SU-DHL-6 (cell line): Measurements from ENCODE around the gene KLHL41.
"Not testable (repeated sequence)": the region's sequence is repeated elsewhere in the genome, so short reads cannot be mapped to it uniquely, and the experiment has no call there.

ENCODE experiments used
- H2AFZ ChIP-seq: fragments of 200-600 bp; sonication (generic); 2 replicates; pipeline ENCODE4 v1.6.1; 2014; ENCODE audit warnings: low read depth, mild to moderate bottlenecking, moderate library complexity, mixed read lengths, antibody characterized with exemption, low read length; ENCODE audit not compliant: severe bottlenecking
- H3F3A ChIP-seq: fragments of 200-600 bp; shearing (Covaris generic); 2 replicates; pipeline ENCODE4 v1.6.0; 2016; ENCODE audit warnings: antibody characterized with exemption, mild to moderate bottlenecking; ENCODE audit not compliant: insufficient read depth
- H3K27ac ChIP-seq: fragments of 200-600 bp; sonication (generic); 2 replicates; pipeline ENCODE4 v1.5.1; 2016; ENCODE audit warnings: low read depth, mild to moderate bottlenecking, low read length, moderate library complexity, mixed read lengths
- H3K27me3 ChIP-seq: fragments of 200-600 bp; sonication (generic), shearing (Covaris generic); 2 replicates; pipeline ENCODE4 v1.6.0; 2014; ENCODE audit warnings: mild to moderate bottlenecking, low read length
- H3K36me3 ChIP-seq: fragments of 200-600 bp; sonication (generic); 2 replicates; pipeline ENCODE4 v1.6.1; 2014; ENCODE audit warnings: mild to moderate bottlenecking, low read length, mixed read lengths
- H3K4me2 ChIP-seq: fragments of 300-600, 200-600 bp; shearing (Covaris generic), sonication (generic); 2 replicates; pipeline ENCODE4 v1.6.0; 2014; ENCODE audit warnings: low read length, low read depth, mild to moderate bottlenecking; ENCODE audit not compliant: poor library complexity, severe bottlenecking
- H3K4me3 ChIP-seq: fragments of 200-600 bp; sonication (generic); 2 replicates; pipeline ENCODE4 v1.5.1; 2014; ENCODE audit warnings: antibody characterized with exemption, low read length, mild to moderate bottlenecking, mixed read lengths; ENCODE audit not compliant: insufficient read depth, poor library complexity, severe bottlenecking
- H3K79me2 ChIP-seq: fragments of 200-600 bp; sonication (generic); 2 replicates; pipeline ENCODE4 v1.6.1; 2014; ENCODE audit warnings: mild to moderate bottlenecking, low read length, moderate library complexity; ENCODE audit not compliant: insufficient read depth
- H3K9ac ChIP-seq: fragments of 200-600 bp; sonication (generic); 2 replicates; pipeline ENCODE4 v1.7.0; 2014; ENCODE audit warnings: mild to moderate bottlenecking, low read length
- H3K9me2 ChIP-seq: fragments of 200-600 bp; sonication (generic); replicated peaks from 2 replicates; pipeline ENCODE4 v1.6.1; 2014; ENCODE audit warnings: low read length; ENCODE audit not compliant: insufficient read depth
- H3K9me3 ChIP-seq: fragments of 200-600 bp; sonication (generic); 2 replicates; pipeline ENCODE4 v1.6.1; 2014; ENCODE audit warnings: low read length, mixed read lengths; ENCODE audit not compliant: insufficient read depth
- H4K20me1 ChIP-seq: fragments of 200-600 bp; sonication (generic); 2 replicates; pipeline ENCODE4 v1.6.1; 2014; ENCODE audit warnings: low read depth, mild to moderate bottlenecking, antibody characterized with exemption, low read length, moderate library complexity, mixed read lengths
- EZH2phosphoT487 ChIP-seq: fragments of 200-600 bp; sonication (generic), shearing (Covaris generic); conservative IDR thresholded peaks from 2 replicates; pipeline ENCODE4 v1.6.1; 2018; ENCODE audit warnings: mild to moderate bottlenecking, antibody characterized with exemption, low read length, moderate library complexity, mixed read lengths
- TF ChIP-seq, protein P1 (sequence below): fragments of 200-600 bp; sonication (generic); IDR thresholded peaks from one replicate; pipeline ENCODE4 v1.5.1; 2017; ENCODE audit warnings: antibody characterized with exemption, mild to moderate bottlenecking, low read length, moderate library complexity; ENCODE audit not compliant: insufficient read depth, poor library complexity, severe bottlenecking

Gene KLHL41

DNA sequence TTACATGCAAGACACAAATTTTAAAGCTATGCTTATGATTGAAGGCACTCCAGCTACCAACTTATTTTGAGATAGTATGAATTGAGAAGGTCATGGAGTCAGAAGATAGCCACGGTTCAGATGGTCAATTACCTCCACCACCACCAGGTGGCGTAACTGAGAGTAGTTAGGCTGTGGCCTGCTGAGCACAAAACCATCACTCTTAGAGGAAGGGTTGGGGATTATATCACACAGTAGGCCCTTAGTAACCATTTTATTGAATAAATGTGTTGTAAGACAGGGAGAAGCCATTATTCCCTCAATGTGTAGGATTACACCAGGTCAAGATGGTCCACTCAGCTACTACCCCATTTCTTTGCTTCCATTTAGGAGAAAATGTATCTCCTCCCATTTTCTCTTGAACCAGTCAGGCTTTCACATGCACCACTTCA lies 18.8 kb downstream of the KLHL41 start:
- Histone ChIP-seq H3K36me3 (peaks cover 6% of the 10 kb centered on the region; the same call in 1 of the 2 replicates), H3K79me2 (no peaks in the 10 kb centered on the region), H3K9ac (no peak overlapping the region), H3K4me3 (no peak overlapping the region), H3K27me3 (no peaks in the 10 kb centered on the region), H2AFZ (no peak overlapping the region), H3K27ac (no peak overlapping the region), H3F3A (no peaks in the 10 kb centered on the region), H3K4me2 (no peak overlapping the region), H4K20me1 (no peaks in the 10 kb centered on the region), H3K9me2 (no peaks in the 10 kb centered on the region), H3K9me3 (no peaks in the 10 kb centered on the region)
- TF ChIP-seq EZH2phosphoT487, result no peak
- TF ChIP-seq, protein P1, sequence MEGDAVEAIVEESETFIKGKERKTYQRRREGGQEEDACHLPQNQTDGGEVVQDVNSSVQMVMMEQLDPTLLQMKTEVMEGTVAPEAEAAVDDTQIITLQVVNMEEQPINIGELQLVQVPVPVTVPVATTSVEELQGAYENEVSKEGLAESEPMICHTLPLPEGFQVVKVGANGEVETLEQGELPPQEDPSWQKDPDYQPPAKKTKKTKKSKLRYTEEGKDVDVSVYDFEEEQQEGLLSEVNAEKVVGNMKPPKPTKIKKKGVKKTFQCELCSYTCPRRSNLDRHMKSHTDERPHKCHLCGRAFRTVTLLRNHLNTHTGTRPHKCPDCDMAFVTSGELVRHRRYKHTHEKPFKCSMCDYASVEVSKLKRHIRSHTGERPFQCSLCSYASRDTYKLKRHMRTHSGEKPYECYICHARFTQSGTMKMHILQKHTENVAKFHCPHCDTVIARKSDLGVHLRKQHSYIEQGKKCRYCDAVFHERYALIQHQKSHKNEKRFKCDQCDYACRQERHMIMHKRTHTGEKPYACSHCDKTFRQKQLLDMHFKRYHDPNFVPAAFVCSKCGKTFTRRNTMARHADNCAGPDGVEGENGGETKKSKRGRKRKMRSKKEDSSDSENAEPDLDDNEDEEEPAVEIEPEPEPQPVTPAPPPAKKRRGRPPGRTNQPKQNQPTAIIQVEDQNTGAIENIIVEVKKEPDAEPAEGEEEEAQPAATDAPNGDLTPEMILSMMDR, result peak; percentile 75

DNA sequence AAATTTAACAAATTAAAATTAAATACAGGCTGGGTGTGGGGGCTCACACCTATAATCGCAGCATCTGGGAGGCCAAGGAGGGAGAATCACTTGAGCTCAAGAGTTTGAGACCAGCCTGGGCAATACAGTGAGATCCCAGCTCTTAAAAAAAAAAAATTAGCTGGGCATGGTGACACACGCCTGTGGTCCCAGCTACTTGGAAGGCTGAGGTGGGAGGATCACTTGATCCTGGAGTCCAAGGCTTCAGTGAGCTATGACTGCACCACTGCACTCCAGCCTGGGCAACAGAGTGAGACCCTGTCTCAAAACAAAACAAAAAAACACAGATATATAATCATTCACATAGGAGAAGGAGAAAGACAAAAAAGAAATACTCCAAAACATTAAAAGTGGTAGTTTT lies 30.0 kb downstream of the KLHL41 start:
- H3K79me2 ChIP-seq, H3K9ac ChIP-seq, H3K27ac ChIP-seq, H3K9me3 ChIP-seq, H3K9me2 ChIP-seq, H3K4me2 ChIP-seq, H3F3A ChIP-seq, H4K20me1 ChIP-seq, H3K27me3 ChIP-seq, H3K4me3 ChIP-seq, H2AFZ ChIP-seq: not testable (repeated sequence)
- peaks cover 16% of the 10 kb centered on the region; the same call in 1 of the 2 replicates for H3K36me3 ChIP-seq

DNA sequence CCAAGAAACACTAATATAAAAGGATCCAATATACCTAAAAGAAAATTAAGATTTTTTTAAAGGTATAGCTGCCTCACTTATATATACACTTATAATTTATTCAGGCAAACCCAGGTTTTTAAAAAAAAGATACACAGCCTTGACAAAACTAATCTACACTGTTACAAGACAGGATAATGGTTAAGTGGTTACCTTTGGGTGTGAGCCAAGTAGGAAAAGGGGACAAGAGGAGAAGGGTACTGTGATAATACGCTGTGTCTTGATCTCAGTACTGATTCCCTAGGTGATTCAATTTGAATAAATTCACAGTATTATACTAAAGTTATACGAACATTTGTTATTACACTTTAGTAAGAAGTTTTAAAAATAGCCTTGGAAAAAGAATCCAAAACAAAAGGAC lies 30.6 kb downstream of the KLHL41 start:
- Histone ChIP-seq H3F3A (no peaks in the 10 kb centered on the region; the same call in 1 of the 2 replicates), H3K36me3 (peaks cover 16% of the 10 kb centered on the region; the same call in 1 of the 2 replicates), H3K27ac (no peak overlapping the region), H3K4me3 (no peak overlapping the region), H2AFZ (no peak overlapping the region), H3K9me3 (no peaks in the 10 kb centered on the region), H3K4me2 (no peak overlapping the region), H3K27me3 (no peaks in the 10 kb centered on the region), H3K9me2 (no peaks in the 10 kb centered on the region), H3K9ac (no peak overlapping the region), H4K20me1 (no peaks in the 10 kb centered on the region), H3K79me2 (no peaks in the 10 kb centered on the region)
- TF ChIP-seq, protein P1, result no peak
- TF ChIP-seq EZH2phosphoT487, result no peak

DNA sequence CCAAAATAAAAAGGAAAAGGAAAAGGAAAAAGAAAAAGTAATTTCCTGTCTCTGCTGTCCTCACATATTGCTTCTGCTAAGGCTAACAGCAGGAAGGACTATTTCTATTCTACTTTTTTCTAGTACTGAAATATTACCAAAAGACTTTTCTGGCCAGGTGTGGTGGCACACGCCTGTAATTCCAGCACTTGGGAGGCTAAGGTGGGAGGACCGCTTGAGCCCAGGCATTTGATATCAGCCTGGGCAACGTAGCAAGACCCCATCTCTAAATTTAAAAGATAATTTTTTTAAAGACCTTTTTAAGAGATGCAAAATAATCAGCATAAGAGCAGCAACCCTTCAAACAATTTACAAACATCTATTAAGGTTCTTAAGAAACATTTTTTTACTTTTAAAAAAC lies 32.9 kb downstream of the KLHL41 start:
- no peaks in the 10 kb centered on the region for H3K9me3 ChIP-seq
- H3K4me3 ChIP-seq, result no peak overlapping the region
- TF ChIP-seq, protein P1, result no peak
- TF ChIP-seq EZH2phosphoT487, result no peak
- no peak overlapping the region for H2AFZ ChIP-seq
- H4K20me1 ChIP-seq, result no peaks in the 10 kb centered on the region
- no peak overlapping the region for H3K9ac ChIP-seq
- H3K27me3 ChIP-seq, result no peaks in the 10 kb centered on the region
- H3K9me2 ChIP-seq, result no peaks in the 10 kb centered on the region
- H3K36me3 ChIP-seq, result peaks cover 19% of the 10 kb centered on the region; the same call in 1 of the 2 replicates
- H3F3A ChIP-seq, result no peaks in the 10 kb centered on the region
- H3K4me2 ChIP-seq, result no peak overlapping the region
- H3K79me2 ChIP-seq, result no peaks in the 10 kb centered on the region
- no peak overlapping the region for H3K27ac ChIP-seq
